HG03575 (cell line): ENCODE measurements around the gene MT1G.
"Not testable (repeated sequence)": the region's sequence is repeated elsewhere in the genome, so short reads cannot be mapped to it uniquely, and the experiment has no call there.

ENCODE experiments used
- ATAC-seq: cut with Tn5 transposase; IDR thresholded peaks from one replicate; pipeline ENCODE4 v1.9.1; 2021; ENCODE audit not compliant: unreplicated experiment, insufficient number of reproducible peaks, low FRiP score; ENCODE audit errors: extremely low read depth

The MT1G gene

DNA sequence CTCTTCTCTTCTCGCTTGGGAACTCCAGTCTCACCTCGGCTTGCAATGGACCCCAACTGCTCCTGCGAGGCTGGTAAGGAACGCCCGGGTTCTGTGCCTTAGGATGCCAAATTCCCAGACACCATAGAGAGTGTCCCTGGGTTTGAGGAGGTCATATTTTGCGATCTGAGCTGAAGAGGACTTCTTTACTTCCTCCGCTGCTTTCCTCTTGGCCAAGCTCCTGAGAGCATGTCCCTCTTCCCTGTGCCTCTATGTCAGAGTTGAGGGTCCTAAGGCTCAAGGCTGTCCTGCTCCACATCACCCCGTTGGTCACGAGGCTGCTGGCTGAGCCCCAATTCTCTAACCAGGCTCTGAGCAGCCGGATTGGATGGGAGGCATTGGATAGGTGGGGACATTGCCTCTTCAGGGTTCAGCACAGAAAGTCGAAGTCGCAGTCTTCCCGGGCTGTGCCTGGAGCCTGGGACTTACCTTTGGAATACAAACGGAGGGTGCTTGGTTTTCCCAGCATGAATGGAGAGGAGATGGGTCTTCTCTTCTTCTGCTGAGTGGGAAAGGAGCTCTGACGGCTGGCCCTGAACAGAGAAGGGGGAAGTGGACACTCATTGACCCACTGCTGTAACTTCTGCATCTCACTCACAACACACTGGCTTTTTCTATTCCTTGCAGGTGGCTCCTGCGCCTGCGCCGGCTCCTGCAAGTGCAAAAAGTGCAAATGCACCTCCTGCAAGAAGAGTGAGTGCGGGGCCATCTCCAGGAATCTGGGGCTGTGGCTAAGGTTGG, 2.2 kb upstream of the MT1G start:
- no peak for ATAC-seq

DNA sequence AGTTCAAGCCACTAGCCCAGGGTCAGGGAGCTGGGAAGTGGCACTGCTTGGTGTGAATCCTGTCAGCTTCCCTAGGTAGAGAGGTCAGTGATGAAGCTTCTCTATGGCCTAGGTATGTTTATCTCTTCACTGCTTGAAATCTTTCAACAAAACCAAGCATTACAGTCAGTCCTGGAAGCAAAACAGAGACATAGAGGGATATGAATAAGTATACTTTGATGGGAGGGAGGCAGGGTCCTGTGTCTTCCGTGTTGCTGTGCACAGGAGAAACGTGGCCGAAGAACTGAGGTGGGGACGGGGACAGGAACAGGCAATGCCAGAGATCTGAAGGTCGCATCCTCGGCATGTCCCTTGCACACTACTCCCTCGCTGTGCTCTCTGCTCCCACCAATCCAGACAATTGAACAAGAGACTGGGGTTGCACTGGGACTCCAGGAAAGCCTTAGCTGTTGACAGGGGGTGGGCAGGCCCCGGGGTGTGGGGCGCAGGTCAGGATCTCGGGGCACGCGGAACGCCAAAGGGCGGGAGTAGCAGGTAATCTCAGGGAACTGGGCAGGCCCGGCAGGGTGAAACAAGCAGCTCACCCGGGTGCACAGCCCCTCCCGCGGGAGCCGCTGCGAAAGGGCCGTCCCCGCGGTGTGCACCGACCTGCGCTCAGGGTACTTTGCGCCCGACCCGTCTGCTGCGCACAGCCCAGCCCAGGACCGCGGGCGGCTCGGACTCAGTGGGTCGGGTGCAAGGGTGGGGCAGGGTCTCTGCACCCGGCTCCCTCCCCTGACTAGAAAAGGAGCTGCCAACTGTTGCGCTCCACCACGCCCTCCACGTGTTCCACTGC, 1.4 kb upstream of the MT1G start, which contains the start of gene MT1H:
Gene MT1H (plus strand): TSS at position 810 of the 835 bp plus-strand sequence. CDS start 71 bp downstream, outside the sequence.
- ATAC-seq: no peak

GRCh38 chr16:56665286-56666261, 2.3 kb downstream of the MT1G start:
- not testable (repeated sequence) for ATAC-seq

DNA sequence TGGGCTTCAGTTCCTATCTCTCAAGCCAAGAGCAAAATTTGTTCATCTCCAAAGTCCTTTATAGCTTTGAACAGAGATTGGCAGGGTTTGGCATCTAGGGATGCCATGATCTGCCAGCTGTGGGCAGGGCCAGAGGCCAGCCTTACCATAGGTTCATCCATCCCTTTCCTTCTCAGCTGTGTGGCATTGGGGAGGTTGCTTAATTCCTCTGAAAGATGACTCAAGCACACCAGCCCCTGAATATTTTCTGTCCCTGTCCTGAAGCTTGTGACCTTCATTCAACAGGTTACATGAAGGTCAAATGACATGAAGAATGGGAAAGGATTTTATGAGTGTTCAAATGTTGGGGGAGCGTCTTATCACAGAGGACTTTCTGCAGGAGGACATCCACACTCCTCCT, 3.4 kb downstream of the MT1G start:
- ATAC-seq: no peak

- ATAC-seq: no peak
These were observed 5.2 kb downstream of the MT1G start for GRCh38 chr16:56662357-56663354.

- ATAC-seq: no peak
These were observed 9.5 kb downstream of the MT1G start for GRCh38 chr16:56658327-56658875.

- ATAC-seq: no peak
These were observed 10.1 kb downstream of the MT1G start, which contains the start of gene MT1F for GRCh38 chr16:56657555-56658326. Gene MT1F (plus strand): TSS chr16:56657959. CDS start chr16:56658059, 100 bp downstream.

DNA sequence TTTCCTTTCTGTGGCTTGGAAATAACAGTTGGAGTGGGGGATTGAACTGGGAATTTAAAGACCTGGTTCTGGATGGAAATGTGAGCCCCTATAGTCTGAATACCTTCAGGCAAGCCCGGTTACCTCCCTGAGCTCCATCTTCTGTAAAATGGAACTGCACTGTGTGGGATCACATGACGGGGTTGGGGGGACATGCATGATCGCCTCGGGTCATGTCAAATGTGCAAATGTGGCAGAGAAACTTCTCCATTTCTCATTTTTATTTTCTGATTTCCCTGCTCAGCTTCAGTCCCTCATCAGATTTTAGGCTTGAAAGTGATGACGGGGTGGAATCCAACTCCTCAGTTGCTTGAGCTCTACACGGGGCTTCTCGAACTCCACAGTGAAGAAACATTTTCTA, 14.6 kb downstream of the MT1G start:
- ATAC-seq: no peak

- ATAC-seq: no peak
These were observed 15.3 kb downstream of the MT1G start for GRCh38 chr16:56652600-56652999.

DNA sequence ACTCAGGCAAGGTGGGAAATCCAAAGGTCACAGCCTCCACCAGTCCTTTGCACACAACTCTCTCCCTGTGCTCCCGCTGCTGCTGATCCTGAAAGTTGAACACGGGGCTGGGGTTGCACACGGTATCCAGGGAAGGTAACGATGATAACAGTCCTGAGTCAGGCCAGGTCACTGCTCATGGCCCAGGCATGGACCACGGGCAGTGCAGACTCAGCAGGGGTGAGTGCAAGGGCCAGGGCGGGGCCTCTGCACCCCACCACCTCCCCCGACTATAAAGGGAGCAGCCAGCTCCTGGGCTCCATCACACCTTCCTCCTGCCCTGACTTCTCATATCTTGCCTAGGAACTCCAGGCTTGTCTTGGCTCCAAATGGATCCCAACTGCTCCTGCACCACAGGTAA, 16.3 kb downstream of the MT1G start, which contains the start of gene MT1B:
Gene MT1B (plus strand): TSS at position 301 of the 400 bp plus-strand sequence. CDS start 68 bp downstream, at position 369.
- no peak for ATAC-seq

- no peak for ATAC-seq
These were observed 18.0 kb downstream of the MT1G start for GRCh38 chr16:56649820-56650219.

DNA sequence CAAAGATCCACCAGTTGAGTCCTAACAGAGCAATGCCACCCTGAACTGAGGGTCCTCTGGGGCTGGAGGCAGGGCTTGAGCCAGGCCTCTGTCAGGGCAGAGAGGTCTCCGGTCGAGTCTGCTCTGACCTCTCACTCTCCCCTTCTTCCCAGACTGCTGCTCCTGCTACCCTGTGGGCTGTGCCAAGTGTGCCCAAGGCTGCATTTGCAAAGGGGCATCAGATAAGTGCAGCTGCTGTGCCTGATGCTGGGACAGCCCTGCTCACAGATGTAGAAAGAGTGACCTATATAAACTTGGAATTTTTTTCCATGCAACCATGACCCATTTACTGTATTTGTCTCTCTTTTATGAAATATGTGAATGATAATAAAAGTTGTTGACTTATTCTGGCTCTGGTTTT, 18.6 kb downstream of the MT1G start:
- ATAC-seq: no peak

DNA sequence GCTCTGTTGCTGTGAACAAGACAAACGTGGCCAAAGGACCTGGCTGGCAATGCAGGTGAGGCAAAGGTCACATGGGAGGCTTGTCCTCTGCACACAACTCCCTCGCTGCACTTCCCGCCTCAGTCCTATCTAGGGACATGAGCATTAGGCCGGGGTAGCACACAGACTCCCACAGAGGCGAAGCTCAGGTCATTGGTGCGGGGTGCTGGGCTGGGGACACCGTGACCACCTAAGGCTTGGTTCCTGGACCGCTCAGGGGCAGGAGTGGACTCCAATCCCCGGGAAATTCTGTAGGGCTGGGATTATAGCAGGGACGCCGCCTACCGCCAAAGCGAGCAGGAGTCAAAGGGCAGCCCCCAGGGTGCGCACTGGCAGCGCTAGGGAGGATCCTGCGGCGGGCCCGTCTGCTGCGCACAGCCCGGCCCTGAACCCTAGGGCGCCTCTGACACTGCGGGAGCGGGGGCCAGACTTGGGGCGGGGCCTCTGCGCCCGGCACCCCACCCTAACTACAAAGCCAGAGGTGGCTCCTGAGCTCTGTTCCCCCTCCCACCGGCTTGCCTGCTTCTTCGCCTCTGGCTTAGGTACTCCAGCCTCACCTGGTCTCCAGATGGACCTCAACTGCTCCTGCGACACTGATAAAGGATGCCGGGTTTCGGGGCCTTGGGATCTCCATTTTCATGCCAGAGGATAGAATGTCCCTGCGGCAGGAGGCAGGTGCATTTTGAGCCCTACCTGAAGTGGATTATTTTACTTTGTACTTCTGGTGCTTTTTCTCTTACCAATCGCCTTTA, 20.0 kb downstream of the MT1G start:
- no peak for ATAC-seq

DNA sequence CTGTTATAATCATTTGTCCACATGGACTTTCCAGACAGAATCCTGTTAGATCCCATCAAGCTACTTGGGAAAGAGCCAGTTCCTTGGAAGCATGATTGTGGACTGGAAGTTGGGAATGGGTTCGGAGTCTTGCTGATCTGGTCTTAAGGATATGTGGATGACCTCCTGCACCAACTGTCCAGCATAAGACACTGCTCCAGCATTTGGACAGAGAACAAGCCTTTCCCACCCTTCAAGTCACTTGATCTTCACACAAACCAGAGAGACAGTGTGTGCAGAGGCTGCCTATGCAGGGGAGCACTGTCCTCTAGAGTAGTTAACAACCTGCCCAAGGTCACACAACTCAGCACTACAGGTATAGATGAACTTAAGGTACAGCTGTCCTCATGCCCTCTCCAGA, 22.0 kb downstream of the MT1G start:
- no peak for ATAC-seq

DNA sequence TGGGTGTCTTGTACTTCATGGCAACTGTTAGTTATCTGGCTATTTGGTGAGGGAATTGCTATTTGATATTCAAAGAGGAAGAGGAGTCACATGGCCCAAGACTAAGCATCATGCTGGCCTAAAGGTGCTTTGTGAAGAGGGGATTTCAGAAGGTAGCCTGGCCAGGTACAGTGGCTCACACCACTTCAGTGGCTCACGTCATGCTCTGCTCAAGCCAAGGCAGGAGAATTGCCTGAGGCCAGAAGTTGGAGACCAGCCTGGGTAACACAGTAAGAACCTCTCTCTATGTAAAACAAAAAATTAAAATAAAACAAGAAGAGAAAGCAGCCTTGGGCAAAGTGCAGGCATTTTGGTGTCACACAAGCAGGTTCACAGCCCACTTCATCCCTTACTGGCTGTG, 22.6 kb downstream of the MT1G start:
- no peak for ATAC-seq

GRCh38 chr16:56643833-56644232, 24.0 kb downstream of the MT1G start:
- ATAC-seq: no peak
